ENCODE results near the gene BRD4.

Gene BRD4

DNA sequence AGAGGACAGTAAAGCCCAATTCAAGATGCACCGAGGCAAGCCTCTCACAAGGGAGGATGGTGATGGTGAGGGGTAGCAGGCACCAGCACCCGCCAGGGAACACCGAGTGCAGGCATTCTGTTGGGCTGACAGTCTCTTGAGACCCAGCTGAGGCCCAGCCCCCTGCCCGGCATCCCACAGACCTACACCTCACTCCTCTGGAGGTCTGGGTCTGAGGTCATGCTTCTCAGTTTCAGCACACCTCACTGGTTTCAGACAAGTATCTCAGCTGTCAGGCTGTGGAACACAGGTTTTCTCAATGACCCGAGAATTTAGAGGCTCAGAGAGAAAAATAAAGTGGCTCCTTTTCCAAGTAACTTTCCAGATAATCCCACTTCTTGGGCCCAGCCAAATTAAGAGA, 72.4 kb downstream of the BRD4 start:
- no peak for DNase-seq (ENCODE audit: low read depth)
- H3K4me3 ChIP-seq (ENCODE audit: control insufficient read depth, low read depth, low read length), result no peak overlapping the region
- TF ChIP-seq, protein P1, sequence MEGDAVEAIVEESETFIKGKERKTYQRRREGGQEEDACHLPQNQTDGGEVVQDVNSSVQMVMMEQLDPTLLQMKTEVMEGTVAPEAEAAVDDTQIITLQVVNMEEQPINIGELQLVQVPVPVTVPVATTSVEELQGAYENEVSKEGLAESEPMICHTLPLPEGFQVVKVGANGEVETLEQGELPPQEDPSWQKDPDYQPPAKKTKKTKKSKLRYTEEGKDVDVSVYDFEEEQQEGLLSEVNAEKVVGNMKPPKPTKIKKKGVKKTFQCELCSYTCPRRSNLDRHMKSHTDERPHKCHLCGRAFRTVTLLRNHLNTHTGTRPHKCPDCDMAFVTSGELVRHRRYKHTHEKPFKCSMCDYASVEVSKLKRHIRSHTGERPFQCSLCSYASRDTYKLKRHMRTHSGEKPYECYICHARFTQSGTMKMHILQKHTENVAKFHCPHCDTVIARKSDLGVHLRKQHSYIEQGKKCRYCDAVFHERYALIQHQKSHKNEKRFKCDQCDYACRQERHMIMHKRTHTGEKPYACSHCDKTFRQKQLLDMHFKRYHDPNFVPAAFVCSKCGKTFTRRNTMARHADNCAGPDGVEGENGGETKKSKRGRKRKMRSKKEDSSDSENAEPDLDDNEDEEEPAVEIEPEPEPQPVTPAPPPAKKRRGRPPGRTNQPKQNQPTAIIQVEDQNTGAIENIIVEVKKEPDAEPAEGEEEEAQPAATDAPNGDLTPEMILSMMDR (IDR thresholded peaks at IDR 0.05; ENCODE audit: control insufficient read depth, insufficient read depth, low read depth, low read length, missing control alignments), result no peak

DNA sequence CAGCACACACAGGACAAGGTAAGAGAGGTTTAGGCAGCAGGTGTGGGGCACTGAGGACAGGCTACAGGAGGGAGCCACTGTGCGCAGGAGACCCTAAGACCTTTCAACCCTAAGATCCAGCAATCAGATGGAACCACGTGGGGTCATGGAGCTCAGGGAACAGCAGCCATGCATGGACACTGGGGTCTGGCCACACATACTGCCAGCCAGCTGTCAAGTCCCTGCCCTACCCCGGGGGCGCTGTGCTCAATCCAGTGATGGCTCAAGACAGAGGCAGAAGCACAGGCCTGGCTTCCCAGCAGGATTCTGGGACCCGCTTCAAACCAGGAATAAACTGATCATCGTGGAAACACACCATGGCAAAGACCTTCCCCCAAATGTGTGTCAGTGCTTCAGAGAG, 74.6 kb downstream of the BRD4 start:
- TF ChIP-seq, protein P1 (IDR thresholded peaks at IDR 0.05; ENCODE audit: control insufficient read depth, insufficient read depth, low read depth, low read length, missing control alignments), result no peak
- H3K4me3 ChIP-seq (ENCODE audit: control insufficient read depth, low read depth, low read length), result no peak overlapping the region
- DNase-seq (ENCODE audit: low read depth), result no peak

DNA sequence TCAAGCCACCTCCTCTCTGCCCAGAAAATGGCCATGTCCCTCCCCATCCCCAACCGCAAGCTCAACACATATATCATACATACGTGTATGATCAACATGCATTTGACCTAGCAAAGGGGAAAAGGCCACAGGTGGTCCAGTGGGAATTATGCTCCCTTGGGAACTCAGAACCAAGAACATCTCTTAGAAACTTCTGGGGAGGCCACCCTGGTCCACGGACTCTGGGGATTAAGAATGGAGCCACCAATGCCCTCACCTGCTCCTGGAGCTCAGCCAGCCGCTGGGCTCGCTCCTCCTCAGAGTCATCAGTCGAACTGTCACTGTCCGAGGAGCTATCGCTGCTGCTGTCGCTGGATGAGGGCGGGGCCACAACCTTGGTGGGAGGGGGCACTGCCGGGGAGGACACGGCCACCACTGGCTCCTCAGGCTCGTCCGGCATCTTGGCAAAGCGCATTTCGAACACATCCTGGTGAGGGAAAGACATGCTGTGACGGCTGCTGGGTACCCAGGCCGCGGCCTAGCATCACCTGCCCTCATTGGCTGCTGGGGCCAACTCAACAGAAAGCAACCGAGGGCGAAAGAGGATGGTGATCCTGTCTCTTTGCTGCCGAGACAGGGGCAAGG, 75.5 kb downstream of the BRD4 start:
- DNase-seq (ENCODE audit: low read depth), result no peak
- TF ChIP-seq, protein P1 (IDR thresholded peaks at IDR 0.05; ENCODE audit: control insufficient read depth, insufficient read depth, low read depth, low read length, missing control alignments), result no peak
- H3K4me3 ChIP-seq (ENCODE audit: control insufficient read depth, low read depth, low read length), result no peak overlapping the region

DNA sequence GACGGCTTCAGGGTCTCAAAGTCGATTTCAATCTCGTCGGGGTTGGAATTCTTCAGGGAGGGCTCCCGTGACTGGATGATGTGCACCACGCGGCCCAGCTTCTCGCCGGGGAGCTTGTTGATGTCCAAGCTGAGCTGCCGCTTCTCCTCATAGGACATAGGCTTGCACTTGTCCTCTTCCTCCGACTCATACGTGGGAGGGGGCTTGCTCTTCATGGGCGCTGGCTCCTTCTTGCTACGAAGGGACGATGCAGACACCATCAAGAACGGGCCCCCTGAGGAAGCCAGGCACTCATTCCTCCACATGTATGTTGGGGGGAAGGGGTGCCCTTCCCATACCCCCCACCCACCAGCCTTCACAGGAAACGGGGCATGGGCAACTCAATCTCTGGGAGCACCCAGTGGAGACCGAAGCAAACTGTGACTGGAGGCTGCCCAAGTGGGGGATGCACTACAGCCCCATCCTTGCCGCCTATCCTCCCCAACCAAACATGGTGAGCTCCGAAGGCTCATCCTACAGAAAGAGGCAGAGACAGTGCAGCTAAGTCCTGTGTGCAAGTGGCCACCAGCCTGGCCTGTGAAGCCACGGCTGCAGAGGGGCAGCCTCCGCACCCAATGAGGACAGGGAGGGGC, 76.9 kb downstream of the BRD4 start:
- no peak for DNase-seq (ENCODE audit: low read depth)
- TF ChIP-seq, protein P1 (IDR thresholded peaks at IDR 0.05; ENCODE audit: control insufficient read depth, insufficient read depth, low read depth, low read length, missing control alignments), result no peak
- no peak overlapping the region for H3K4me3 ChIP-seq (ENCODE audit: control insufficient read depth, low read depth, low read length)

DNA sequence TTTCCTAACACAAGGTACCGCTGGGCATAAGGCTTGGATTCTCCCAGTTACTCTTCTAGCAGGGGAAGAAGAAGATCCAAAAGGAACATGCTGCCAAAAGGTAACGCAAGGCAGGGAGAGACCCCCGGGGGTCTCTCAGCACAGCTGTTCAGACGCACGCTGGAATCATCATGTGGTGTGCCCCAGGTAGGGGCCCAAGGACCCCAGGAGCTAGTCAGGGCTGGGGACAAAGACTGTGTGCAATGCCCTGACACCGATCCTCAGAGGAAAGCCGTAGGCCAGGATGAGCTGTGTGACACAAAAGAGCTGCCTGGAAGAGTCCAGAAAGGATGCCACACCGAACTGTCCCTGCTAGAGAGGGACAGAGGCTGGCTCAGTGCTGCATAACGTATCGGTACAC, 77.8 kb downstream of the BRD4 start:
- no peak for DNase-seq (ENCODE audit: low read depth)
- TF ChIP-seq, protein P1 (IDR thresholded peaks at IDR 0.05; ENCODE audit: control insufficient read depth, insufficient read depth, low read depth, low read length, missing control alignments), result no peak
- no peak overlapping the region for H3K4me3 ChIP-seq (ENCODE audit: control insufficient read depth, low read depth, low read length)

DNA sequence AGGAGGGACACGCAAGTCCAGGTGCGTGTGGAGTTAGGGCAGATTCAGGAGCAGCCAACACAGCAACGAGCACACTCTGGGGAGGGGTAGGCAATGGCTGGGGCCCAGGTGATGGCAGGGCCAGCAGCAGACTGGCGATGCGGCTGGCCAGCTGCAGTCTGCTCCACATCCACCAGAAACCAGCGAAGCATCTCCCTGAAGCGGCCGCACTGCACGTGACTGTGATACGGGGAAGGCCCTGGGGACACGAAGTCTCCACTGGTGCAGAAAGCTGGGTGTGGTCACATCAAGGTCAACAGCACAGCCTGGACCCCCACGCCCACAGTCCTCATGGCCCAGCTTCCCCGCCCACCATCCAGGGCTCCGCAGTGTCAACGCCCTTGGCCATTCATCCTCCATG, 78.8 kb downstream of the BRD4 start:
- no peak for DNase-seq (ENCODE audit: low read depth)
- H3K4me3 ChIP-seq (ENCODE audit: control insufficient read depth, low read depth, low read length), result no peak overlapping the region
- TF ChIP-seq, protein P1 (IDR thresholded peaks at IDR 0.05; ENCODE audit: control insufficient read depth, insufficient read depth, low read depth, low read length, missing control alignments), result no peak

Data from AG09309 (cell line).